Suprapubic skin (tissue), 4 donors: ENCODE measurements around the gene SYT13.

Source experiments
- POLR2A ChIP-seq, 2 donors: fragments of 450-650 bp; IDR thresholded peaks; one replicate each; pipeline ENCODE4 v1.6.1; 2017; ENCODE audit warnings: antibody characterized with exemption in 2 of 2, mild to moderate bottlenecking in 2 of 2, moderate library complexity in 2 of 2
- POLR2AphosphoS5 ChIP-seq, 3 donors: sonication (generic); formaldehyde crosslinking; IDR thresholded peaks; one replicate each; pipeline ENCODE4 v1.6.1; 2017; ENCODE audit warnings: antibody characterized with exemption in 3 of 3
- TF ChIP-seq, protein P1 (sequence below), 2 donors: fragments of 200-600 bp in 1 of 2; fragments of 450-650 bp in 1 of 2; sonication (generic) in 1 of 2; IDR thresholded peaks; one replicate each; pipeline ENCODE4 v1.5.1; 2016 to 2019; ENCODE audit warnings: antibody characterized with exemption in 2 of 2, mild to moderate bottlenecking in 1 of 2, moderate library complexity in 1 of 2

DNA sequence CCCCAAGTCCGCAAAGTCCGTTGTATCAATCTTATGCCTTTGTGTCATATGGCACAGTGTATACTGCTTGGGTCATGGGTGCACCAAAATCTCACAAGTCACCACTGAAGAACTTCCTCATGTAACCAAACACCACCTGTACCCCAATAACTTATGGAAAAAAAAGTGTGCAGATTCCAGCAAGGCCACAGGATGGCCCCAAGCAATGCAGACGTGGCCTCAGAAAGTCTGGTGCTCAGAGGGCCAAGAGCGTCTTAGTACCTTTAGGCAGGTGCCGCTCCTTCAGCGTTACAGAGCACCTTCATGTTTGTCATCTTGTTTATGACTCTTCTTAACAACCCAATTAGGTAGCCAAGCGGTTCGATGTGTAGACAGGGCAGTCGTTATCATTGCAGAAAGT, 74.4 kb downstream of the SYT13 start:
- TF ChIP-seq POLR2A (IDR thresholded peaks at IDR 0.05) (no peak), POLR2AphosphoS5 (IDR thresholded peaks at IDR 0.05) (no peak)
- TF ChIP-seq, protein P1, sequence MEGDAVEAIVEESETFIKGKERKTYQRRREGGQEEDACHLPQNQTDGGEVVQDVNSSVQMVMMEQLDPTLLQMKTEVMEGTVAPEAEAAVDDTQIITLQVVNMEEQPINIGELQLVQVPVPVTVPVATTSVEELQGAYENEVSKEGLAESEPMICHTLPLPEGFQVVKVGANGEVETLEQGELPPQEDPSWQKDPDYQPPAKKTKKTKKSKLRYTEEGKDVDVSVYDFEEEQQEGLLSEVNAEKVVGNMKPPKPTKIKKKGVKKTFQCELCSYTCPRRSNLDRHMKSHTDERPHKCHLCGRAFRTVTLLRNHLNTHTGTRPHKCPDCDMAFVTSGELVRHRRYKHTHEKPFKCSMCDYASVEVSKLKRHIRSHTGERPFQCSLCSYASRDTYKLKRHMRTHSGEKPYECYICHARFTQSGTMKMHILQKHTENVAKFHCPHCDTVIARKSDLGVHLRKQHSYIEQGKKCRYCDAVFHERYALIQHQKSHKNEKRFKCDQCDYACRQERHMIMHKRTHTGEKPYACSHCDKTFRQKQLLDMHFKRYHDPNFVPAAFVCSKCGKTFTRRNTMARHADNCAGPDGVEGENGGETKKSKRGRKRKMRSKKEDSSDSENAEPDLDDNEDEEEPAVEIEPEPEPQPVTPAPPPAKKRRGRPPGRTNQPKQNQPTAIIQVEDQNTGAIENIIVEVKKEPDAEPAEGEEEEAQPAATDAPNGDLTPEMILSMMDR (IDR thresholded peaks at IDR 0.05), result no peak
